Measurements from ENCODE around the gene PTP4A2. TPM values are rescaled to one million over a fixed set of nuclear protein-coding genes. Genes with fewer than 3 reads are reported as not detected.

PTP4A2 gene
- total RNA-seq, 1 experiment from 2014 or later = 314 TPM

- no peak overlapping the region for H3K4me3 ChIP-seq
- H3K4me1 ChIP-seq = peaks cover 19% of the 10 kb centered on the region
- H3K36me3 ChIP-seq = peaks cover 24% of the 10 kb centered on the region
- H3K27ac ChIP-seq = no peak overlapping the region
- H3K27me3 ChIP-seq = no peaks in the 10 kb centered on the region
- no peak for DNase-seq
- H3K9me3 ChIP-seq (replicated peaks) = no peaks in the 10 kb centered on the region
Observed at GRCh38 chr1:31920956-31921355, 17.2 kb downstream of the PTP4A2 start.

GRCh38 chr1:31919591-31919990 is 18.6 kb downstream of the PTP4A2 start:
- H3K9me3 ChIP-seq (replicated peaks) = no peaks in the 10 kb centered on the region
- DNase-seq = no peak
- peaks cover 11% of the 10 kb centered on the region for H3K4me1 ChIP-seq
- H3K27ac ChIP-seq = no peak overlapping the region
- H3K36me3 ChIP-seq = peaks cover 30% of the 10 kb centered on the region
- H3K27me3 ChIP-seq = no peaks in the 10 kb centered on the region
- H3K4me3 ChIP-seq = no peak overlapping the region

GRCh38 chr1:31915438-31915837 is 22.7 kb downstream of the PTP4A2 start:
- H3K27ac ChIP-seq = no peak overlapping the region
- no peak overlapping the region for H3K4me3 ChIP-seq
- H3K9me3 ChIP-seq (replicated peaks) = no peaks in the 10 kb centered on the region
- DNase-seq = no peak
- H3K4me1 ChIP-seq = no peaks in the 10 kb centered on the region
- peaks cover 56% of the 10 kb centered on the region for H3K36me3 ChIP-seq
- H3K27me3 ChIP-seq = no peaks in the 10 kb centered on the region

- Histone ChIP-seq H3K27ac (no peak overlapping the region), H3K27me3 (no peaks in the 10 kb centered on the region), H3K4me1 (no peaks in the 10 kb centered on the region), H3K4me3 (no peak overlapping the region), H3K36me3 (peaks cover 62% of the 10 kb centered on the region), H3K9me3 (replicated peaks) (no peaks in the 10 kb centered on the region)
- no peak for DNase-seq
Observed at GRCh38 chr1:31913968-31914367, 24.2 kb downstream of the PTP4A2 start.

- no peak for DNase-seq
- no peaks in the 10 kb centered on the region for H3K27me3 ChIP-seq
- peaks cover 62% of the 10 kb centered on the region for H3K36me3 ChIP-seq
- no peaks in the 10 kb centered on the region for H3K4me1 ChIP-seq
- H3K27ac ChIP-seq = no peak overlapping the region
- no peaks in the 10 kb centered on the region for H3K9me3 ChIP-seq (replicated peaks)
- no peak overlapping the region for H3K4me3 ChIP-seq
Observed at GRCh38 chr1:31912839-31913239, 25.3 kb downstream of the PTP4A2 start.

GRCh38 chr1:31911994-31912780 is 26.0 kb downstream of the PTP4A2 start:
- Histone ChIP-seq H3K9me3 (replicated peaks) (no peaks in the 10 kb centered on the region), H3K27ac (no peak overlapping the region), H3K4me3 (no peak overlapping the region), H3K4me1 (no peaks in the 10 kb centered on the region), H3K27me3 (no peaks in the 10 kb centered on the region), H3K36me3 (peaks cover 64% of the 10 kb centered on the region)
- no peak for DNase-seq

GRCh38 chr1:31910933-31911332 is 27.2 kb downstream of the PTP4A2 start:
- no peak for DNase-seq
- Histone ChIP-seq H3K27me3 (no peaks in the 10 kb centered on the region), H3K36me3 (peaks cover 67% of the 10 kb centered on the region), H3K4me1 (no peaks in the 10 kb centered on the region), H3K9me3 (replicated peaks) (no peaks in the 10 kb centered on the region), H3K4me3 (no peak overlapping the region), H3K27ac (no peak overlapping the region)

- Histone ChIP-seq H3K9me3 (replicated peaks) (no peaks in the 10 kb centered on the region), H3K4me3 (no peak overlapping the region), H3K27ac (no peak overlapping the region), H3K36me3 (peaks cover 70% of the 10 kb centered on the region), H3K4me1 (no peaks in the 10 kb centered on the region), H3K27me3 (no peaks in the 10 kb centered on the region)
- no peak for DNase-seq
Observed at GRCh38 chr1:31909691-31910090, 28.5 kb downstream of the PTP4A2 start.

- Histone ChIP-seq H3K9me3 (replicated peaks) (no peaks in the 10 kb centered on the region; the same call in 1 of the 2 replicates), H3K27me3 (no peaks in the 10 kb centered on the region), H3K27ac (no peak overlapping the region), H3K36me3 (peaks cover 49% of the 10 kb centered on the region), H3K4me3 (no peak overlapping the region), H3K4me1 (no peaks in the 10 kb centered on the region)
- no peak for DNase-seq
Observed at GRCh38 chr1:31906557-31906956, 31.6 kb downstream of the PTP4A2 start.

GRCh38 chr1:31905681-31906080 is 32.5 kb downstream of the PTP4A2 start:
- DNase-seq = no peak
- no peaks in the 10 kb centered on the region for H3K4me1 ChIP-seq
- no peak overlapping the region for H3K4me3 ChIP-seq
- no peak overlapping the region for H3K27ac ChIP-seq
- no peaks in the 10 kb centered on the region; the same call in 1 of the 2 replicates for H3K9me3 ChIP-seq (replicated peaks)
- H3K36me3 ChIP-seq = peaks cover 43% of the 10 kb centered on the region
- H3K27me3 ChIP-seq = no peaks in the 10 kb centered on the region

GRCh38 chr1:31905093-31905509 is 33.1 kb downstream of the PTP4A2 start:
- H3K27me3 ChIP-seq = no peaks in the 10 kb centered on the region
- H3K4me3 ChIP-seq = no peak overlapping the region
- H3K36me3 ChIP-seq = peaks cover 40% of the 10 kb centered on the region
- no peaks in the 10 kb centered on the region; the same call in 1 of the 2 replicates for H3K9me3 ChIP-seq (replicated peaks)
- H3K27ac ChIP-seq = no peak overlapping the region
- no peak for DNase-seq
- H3K4me1 ChIP-seq = no peaks in the 10 kb centered on the region

- Histone ChIP-seq H3K4me3 (no peak overlapping the region), H3K27ac (no peak overlapping the region), H3K36me3 (peaks cover 35% of the 10 kb centered on the region), H3K9me3 (replicated peaks) (no peaks in the 10 kb centered on the region; the same call in 1 of the 2 replicates), H3K27me3 (no peaks in the 10 kb centered on the region), H3K4me1 (no peaks in the 10 kb centered on the region)
- DNase-seq = peak in 1 of 2 experiments; percentile 37
Observed at GRCh38 chr1:31904339-31905092, 33.7 kb downstream of the PTP4A2 start.

GRCh38 chr1:31902510-31902860 is 35.7 kb downstream of the PTP4A2 start:
- no peak for DNase-seq
- Histone ChIP-seq H3K27ac (no peak overlapping the region), H3K4me3 (no peak overlapping the region)

GRCh38 chr1:31901838-31902509 is 36.2 kb downstream of the PTP4A2 start:
- no peaks in the 10 kb centered on the region for H3K27me3 ChIP-seq
- H3K9me3 ChIP-seq (replicated peaks) = no peaks in the 10 kb centered on the region; the same call in 1 of the 2 replicates
- no peak overlapping the region for H3K27ac ChIP-seq
- no peak overlapping the region for H3K4me3 ChIP-seq
- H3K4me1 ChIP-seq = no peaks in the 10 kb centered on the region
- H3K36me3 ChIP-seq = peaks cover 17% of the 10 kb centered on the region
- no peak for DNase-seq

More at GRCh38 chr1:31902510-31902860, 35.7 kb downstream of the PTP4A2 start:
- H3K27me3 ChIP-seq = no peaks in the 10 kb centered on the region
- H3K36me3 ChIP-seq = peaks cover 22% of the 10 kb centered on the region
- H3K9me3 ChIP-seq (replicated peaks) = no peaks in the 10 kb centered on the region; the same call in 1 of the 2 replicates
- no peaks in the 10 kb centered on the region for H3K4me1 ChIP-seq

GRCh38 chr1:31900790-31901189 is 37.4 kb downstream of the PTP4A2 start:
- H3K4me1 ChIP-seq = no peaks in the 10 kb centered on the region
- H3K27ac ChIP-seq = no peak overlapping the region
- no peak for DNase-seq
- H3K4me3 ChIP-seq = no peak overlapping the region
- peaks cover under 1% of the 10 kb centered on the region for H3K9me3 ChIP-seq (replicated peaks)
- H3K36me3 ChIP-seq = peaks cover 8% of the 10 kb centered on the region
- no peaks in the 10 kb centered on the region for H3K27me3 ChIP-seq
